ENCODE data around the gene DDX60. TPM values are rescaled to one million over a fixed set of nuclear protein-coding genes. Genes with fewer than 3 reads are reported as not detected.

Gene DDX60
- total RNA-seq, 1 experiment from 2014 or later = 3.3 TPM

- CTCF ChIA-PET = no interaction called here
- POLR2A ChIA-PET (ENCODE audit: low non-redundant PET) = no interaction called here
- DNase-seq (ENCODE audit: low spot score) = no peak
- no TSS peak for BruUV-seq (replicated peaks)
- TF ChIP-seq EZH2 (IDR thresholded peaks at IDR 0.05; ENCODE audit: borderline replicate concordance, low read depth, low read length, poor library complexity, severe bottlenecking) (no peak), CTCF (conservative IDR thresholded peaks at IDR 0.05; ENCODE audit: low read depth, low read length) (no peak)
- intact Hi-C loops (cut with micrococcal nuclease; ENCODE audit: unreplicated experiment) = no loop called here
- Histone ChIP-seq H3K27me3 (replicated peaks; ENCODE audit: insufficient read depth, low read depth, low read length, poor library complexity) (no peaks in the 10 kb centered on the region), H3K36me3 (ENCODE audit: insufficient read depth, low read length, poor library complexity, severe bottlenecking) (no peaks in the 10 kb centered on the region), H3K4me3 (ENCODE audit: low read depth, low read length, poor library complexity, severe bottlenecking) (no peak overlapping the region), H3K4me1 (ENCODE audit: insufficient read depth, low read length, poor library complexity, severe bottlenecking) (peaks cover 4% of the 10 kb centered on the region), H3K27ac (ENCODE audit: low read depth, low read length, poor library complexity, severe bottlenecking) (no peak overlapping the region), H3K9me3 (ENCODE audit: low read depth, low read length, poor library complexity, severe bottlenecking) (no peaks in the 10 kb centered on the region)
Observed at GRCh38 chr4:168174308-168174707, 144.2 kb downstream of the DDX60 start.

- Histone ChIP-seq H3K4me1 (ENCODE audit: insufficient read depth, low read length, poor library complexity, severe bottlenecking) (no peaks in the 10 kb centered on the region), H3K36me3 (ENCODE audit: insufficient read depth, low read length, poor library complexity, severe bottlenecking) (no peaks in the 10 kb centered on the region), H3K27ac (ENCODE audit: low read depth, low read length, poor library complexity, severe bottlenecking) (no peak overlapping the region), H3K9me3 (ENCODE audit: low read depth, low read length, poor library complexity, severe bottlenecking) (no peaks in the 10 kb centered on the region), H3K27me3 (replicated peaks; ENCODE audit: insufficient read depth, low read depth, low read length, poor library complexity) (no peaks in the 10 kb centered on the region), H3K4me3 (ENCODE audit: low read depth, low read length, poor library complexity, severe bottlenecking) (no peak overlapping the region)
- BruUV-seq (replicated peaks) = no TSS peak
- no peak for TF ChIP-seq CTCF (conservative IDR thresholded peaks at IDR 0.05; ENCODE audit: low read depth, low read length)
- TF ChIP-seq EZH2 (IDR thresholded peaks at IDR 0.05; ENCODE audit: borderline replicate concordance, low read depth, low read length, poor library complexity, severe bottlenecking) = no peak
- CTCF ChIA-PET = no interaction called here
- intact Hi-C loops (cut with micrococcal nuclease; ENCODE audit: unreplicated experiment) = no loop called here
- POLR2A ChIA-PET (ENCODE audit: low non-redundant PET) = no interaction called here
- no peak for DNase-seq (ENCODE audit: low spot score)
Observed at GRCh38 chr4:168167714-168168284, 150.8 kb downstream of the DDX60 start.

Other genes starting within 250 kb of the DDX60 start
- not detected in 2 replicates for gene ANXA10, start 226.2 kb downstream of the DDX60 start, total RNA-seq (2021)
- 8.6 and 9.8 TPM in 2 replicates for gene DDX60L, start 161.7 kb upstream of the DDX60 start, total RNA-seq (2021)
- 44.1 and 58.7 TPM in 2 replicates for gene PALLD, start 178.3 kb upstream of the DDX60 start, total RNA-seq (2021)

All from A673 (cell line).